Lower leg skin (tissue), 4 donors: ENCODE measurements around the gene PKDREJ. TPM values are rescaled to one million over a fixed set of nuclear protein-coding genes. Genes with fewer than 3 reads are reported as not detected.

ENCODE experiments used
- DNase-seq, 2 donors: peaks; one replicate each; pipeline ENCODE4 v3.0.0-alpha.2; 2019; ENCODE audit warnings: low spot score in 2 of 2
- H3K4me3 ChIP-seq: fragments of 200-600 bp; sonication (generic); 2 replicates; pipeline ENCODE4 v1.5.1; 2017; ENCODE audit warnings: mild to moderate bottlenecking, low read depth; ENCODE audit not compliant: poor library complexity, severe bottlenecking
- POLR2A ChIP-seq, 2 donors: fragments of 450-650 bp; IDR thresholded peaks; one replicate each; pipeline ENCODE4 v1.6.1; 2016 to 2017; ENCODE audit warnings: antibody characterized with exemption in 2 of 2, mild to moderate bottlenecking in 1 of 2, moderate library complexity in 1 of 2
- WGBS, 2 donors: methylation state at CpG; one replicate each; pipeline ENCODE4 v1.1.5; 2018; 5-methylcytosine and 5-hydroxymethylcytosine counted together
- intact Hi-C: fragments of 100-400 bp; cut with DNase I; formaldehyde crosslinking; loops from one replicate; pipeline ENCODE4 v1.15.0; 2023; ENCODE audit warnings: low total_unique reads
- total RNA-seq, 4 donors: library from RNA; depleted of rRNA; stranded (reverse); fragments of >200 nt; gene quantifications; one replicate each; pipeline ENCODE4 v1.1.0, GENCODE V29; 2016
- TF ChIP-seq, protein P1 (sequence below), 3 donors: fragments of 450-650 bp; IDR thresholded peaks; one replicate each; pipeline ENCODE4 v1.5.1; 2016; ENCODE audit warnings: antibody characterized with exemption in 3 of 3, mild to moderate bottlenecking in 3 of 3, moderate library complexity in 2 of 3

PKDREJ gene
- total RNA-seq, 4 donors from 2014 or later: 0.15 to 0.23 (median 0.23) TPM; not detected in 1

DNA sequence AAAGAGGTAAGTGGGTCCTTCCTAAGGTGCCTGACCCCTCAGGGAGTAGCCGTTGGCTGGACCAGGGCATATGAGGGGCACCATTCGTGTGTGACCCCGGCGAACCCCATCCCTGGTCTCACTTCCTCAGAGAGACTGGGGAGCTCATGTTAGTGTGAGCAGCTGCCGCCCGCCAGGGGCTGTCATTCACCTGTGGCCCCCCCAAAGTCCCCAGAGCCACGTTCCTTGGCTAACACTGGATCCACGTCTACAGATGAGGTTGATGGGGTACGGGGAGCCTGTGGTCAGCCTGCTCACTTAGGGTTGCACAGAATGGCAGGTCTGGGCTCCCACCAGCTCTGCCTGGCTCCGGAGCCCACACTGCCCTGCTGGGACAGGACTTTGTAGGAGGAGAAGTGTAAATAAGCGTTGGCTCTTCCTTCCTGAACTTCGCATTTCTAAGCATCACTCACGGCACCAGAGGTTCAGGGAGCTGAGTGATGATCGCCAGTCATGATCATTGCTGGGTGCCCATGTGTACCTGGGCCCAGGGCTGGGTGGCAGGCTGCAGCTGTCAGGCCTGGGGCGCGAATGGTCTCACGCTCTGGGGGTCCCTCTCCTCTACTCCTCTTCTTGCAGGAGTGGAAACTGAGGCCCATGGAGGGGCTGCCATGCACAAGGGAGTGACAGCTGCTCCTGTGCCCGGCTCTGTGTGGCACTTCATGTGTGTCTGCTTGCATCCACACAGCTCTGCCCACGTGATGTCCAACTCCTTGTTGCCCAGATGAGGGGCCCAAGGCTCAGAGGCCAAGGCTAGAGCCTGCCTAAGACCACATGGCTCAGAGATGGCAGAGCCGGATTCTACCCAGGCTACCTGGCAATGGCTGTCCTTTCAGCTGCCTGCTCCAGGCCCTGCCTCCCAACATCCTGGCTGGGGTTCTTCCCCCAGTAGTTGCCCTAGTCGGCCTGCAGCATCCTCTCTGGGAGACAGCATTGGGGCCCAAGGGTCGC, 15.8 kb upstream of the PKDREJ start:
- DNase-seq: peak in 1 of 2 donors; percentile 74
- no peak overlapping the region for H3K4me3 ChIP-seq
- no peak for TF ChIP-seq POLR2A (IDR thresholded peaks at IDR 0.05)
- TF ChIP-seq, protein P1, sequence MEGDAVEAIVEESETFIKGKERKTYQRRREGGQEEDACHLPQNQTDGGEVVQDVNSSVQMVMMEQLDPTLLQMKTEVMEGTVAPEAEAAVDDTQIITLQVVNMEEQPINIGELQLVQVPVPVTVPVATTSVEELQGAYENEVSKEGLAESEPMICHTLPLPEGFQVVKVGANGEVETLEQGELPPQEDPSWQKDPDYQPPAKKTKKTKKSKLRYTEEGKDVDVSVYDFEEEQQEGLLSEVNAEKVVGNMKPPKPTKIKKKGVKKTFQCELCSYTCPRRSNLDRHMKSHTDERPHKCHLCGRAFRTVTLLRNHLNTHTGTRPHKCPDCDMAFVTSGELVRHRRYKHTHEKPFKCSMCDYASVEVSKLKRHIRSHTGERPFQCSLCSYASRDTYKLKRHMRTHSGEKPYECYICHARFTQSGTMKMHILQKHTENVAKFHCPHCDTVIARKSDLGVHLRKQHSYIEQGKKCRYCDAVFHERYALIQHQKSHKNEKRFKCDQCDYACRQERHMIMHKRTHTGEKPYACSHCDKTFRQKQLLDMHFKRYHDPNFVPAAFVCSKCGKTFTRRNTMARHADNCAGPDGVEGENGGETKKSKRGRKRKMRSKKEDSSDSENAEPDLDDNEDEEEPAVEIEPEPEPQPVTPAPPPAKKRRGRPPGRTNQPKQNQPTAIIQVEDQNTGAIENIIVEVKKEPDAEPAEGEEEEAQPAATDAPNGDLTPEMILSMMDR (IDR thresholded peaks at IDR 0.05): no peak
- intact Hi-C loops: no loop called here
- 90 to 94% methylated on average over 21 to 22 of the region's 22 CpGs for WGBS, 2 donors

GRCh38 chr22:46276563-46276962, 13.4 kb upstream of the PKDREJ start:
- no peak for DNase-seq
- no peak for TF ChIP-seq POLR2A (IDR thresholded peaks at IDR 0.05)
- TF ChIP-seq, protein P1 (IDR thresholded peaks at IDR 0.05): no peak
- no peak overlapping the region for H3K4me3 ChIP-seq
- 94 to 98% methylated on average over 7 of the region's 7 CpGs for WGBS, 2 donors
- intact Hi-C loops: no loop called here

GRCh38 chr22:46275455-46276122, 12.4 kb upstream of the PKDREJ start:
- no peak for DNase-seq
- intact Hi-C loops: no loop called here
- 76 to 78% methylated on average over 3 of the region's 3 CpGs for WGBS, 2 donors
- TF ChIP-seq, protein P1 (IDR thresholded peaks at IDR 0.05): no peak
- no peak for TF ChIP-seq POLR2A (IDR thresholded peaks at IDR 0.05)
- H3K4me3 ChIP-seq: no peak overlapping the region

- no peak for TF ChIP-seq POLR2A (IDR thresholded peaks at IDR 0.05)
- TF ChIP-seq, protein P1 (IDR thresholded peaks at IDR 0.05): no peak
- 94% methylated on average over 8 of the region's 8 CpGs for WGBS, 2 donors
- no peak for DNase-seq
- no peak overlapping the region for H3K4me3 ChIP-seq
- intact Hi-C loops: no loop called here
Measured at GRCh38 chr22:46274381-46274780, 11.2 kb upstream of the PKDREJ start.

DNA sequence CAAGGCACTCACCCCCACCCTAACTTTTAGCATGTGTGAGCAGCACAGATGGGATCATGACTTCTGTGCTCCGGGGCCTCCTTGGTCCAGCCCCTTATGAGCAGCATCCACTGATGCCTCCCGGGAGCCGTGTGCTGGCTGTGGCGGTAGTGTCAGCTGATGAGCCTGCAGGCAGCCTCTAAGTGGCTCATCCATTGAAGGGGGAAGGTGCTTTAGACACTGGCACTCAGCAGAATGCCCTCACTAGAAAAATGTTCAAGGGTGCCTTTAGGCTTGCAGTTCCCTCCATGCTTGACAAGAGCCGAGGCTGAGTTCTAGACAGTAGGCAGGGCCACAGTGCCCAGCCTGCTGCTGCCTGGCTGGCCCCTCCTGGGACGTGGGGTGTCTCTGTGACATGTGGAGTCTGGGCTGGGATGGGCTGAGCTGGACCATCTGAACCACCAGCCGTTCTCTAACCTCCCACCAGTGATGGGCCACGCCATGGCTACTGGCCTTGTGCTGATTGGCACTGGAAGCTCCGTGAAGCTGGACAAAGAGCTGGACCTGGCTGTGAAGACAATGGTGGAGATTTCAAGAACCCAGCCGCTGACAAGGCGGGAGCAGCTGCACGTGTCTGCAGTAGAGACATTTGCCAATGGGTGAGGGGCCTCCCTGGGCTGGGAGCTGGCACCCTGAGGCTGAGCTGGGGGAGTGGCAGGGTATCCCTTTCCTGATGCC, 10.4 kb upstream of the PKDREJ start:
- TF ChIP-seq, protein P1 (IDR thresholded peaks at IDR 0.05): no peak
- no peak for TF ChIP-seq POLR2A (IDR thresholded peaks at IDR 0.05)
- WGBS, 2 donors: 83 to 90% methylated on average over 8 to 12 of the region's 12 CpGs
- intact Hi-C loops: no loop called here
- DNase-seq: peak in 1 of 2 donors; percentile 82
- no peak overlapping the region for H3K4me3 ChIP-seq
